Measurements from ENCODE around the gene DZIP1L.
"Not testable (repeated sequence)": the region's sequence is repeated elsewhere in the genome, so short reads cannot be mapped to it uniquely, and the experiment has no call there.

The DZIP1L gene

GRCh38 chr3:138114988-138115971 lies at the start of gene DZIP1L:
Gene DZIP1L (minus strand): TSS chr3:138115608. CDS start chr3:138103971, 11,637 bp downstream.
- DNase-seq = peak; percentile 39

- no peak for DNase-seq
These were observed 49.7 kb upstream of the DZIP1L start for GRCh38 chr3:138165061-138165460.

- DNase-seq = no peak
These were observed 42.3 kb upstream of the DZIP1L start for GRCh38 chr3:138157743-138158142.

- DNase-seq = no peak
These were observed 39.1 kb upstream of the DZIP1L start for GRCh38 chr3:138154534-138154933.

- DNase-seq = no peak
These were observed 33.1 kb upstream of the DZIP1L start for GRCh38 chr3:138148503-138148902.

GRCh38 chr3:138142181-138142580 lies 26.8 kb upstream of the DZIP1L start:
- DNase-seq = not testable (repeated sequence)

- DNase-seq = no peak
These were observed 25.5 kb upstream of the DZIP1L start for GRCh38 chr3:138140940-138141339.

- DNase-seq = no peak
These were observed 24.3 kb upstream of the DZIP1L start for GRCh38 chr3:138139691-138140090.

GRCh38 chr3:138137861-138138260 lies 22.5 kb upstream of the DZIP1L start:
- no peak for DNase-seq

- no peak for DNase-seq
These were observed 20.8 kb upstream of the DZIP1L start for GRCh38 chr3:138136201-138136600.

- no peak for DNase-seq
These were observed 20.4 kb upstream of the DZIP1L start for GRCh38 chr3:138135833-138136194.

- no peak for DNase-seq
These were observed 19.9 kb upstream of the DZIP1L start for GRCh38 chr3:138135146-138135832.

GRCh38 chr3:138132239-138132638 lies 16.8 kb upstream of the DZIP1L start, which contains the start of gene A4GNT:
Gene A4GNT (minus strand): TSS chr3:138132390. CDS start chr3:138131256, 1,134 bp downstream.
- no peak for DNase-seq

GRCh38 chr3:138127636-138128365 lies 12.4 kb upstream of the DZIP1L start:
- DNase-seq = no peak

- DNase-seq = no peak
These were observed 10.3 kb upstream of the DZIP1L start for GRCh38 chr3:138125548-138126221.

GRCh38 chr3:138124706-138125355 lies 9.4 kb upstream of the DZIP1L start:
- DNase-seq = no peak

GRCh38 chr3:138124188-138124587 lies 8.8 kb upstream of the DZIP1L start:
- no peak for DNase-seq

- DNase-seq = no peak
These were observed 4.0 kb upstream of the DZIP1L start for GRCh38 chr3:138119423-138119766.

- DNase-seq = peak; percentile 68
These were observed 3.4 kb upstream of the DZIP1L start for GRCh38 chr3:138118612-138119422.

- no peak for DNase-seq
These were observed 933 bp downstream of the DZIP1L start for GRCh38 chr3:138114431-138114918.

GRCh38 chr3:138113326-138113725 lies 2.1 kb downstream of the DZIP1L start:
- DNase-seq = no peak

All from activated CD4-positive, alpha-beta T cell treated with anti-CD3 and anti-CD28 coated beads, Interleukin-2, Interleukin-6, amounts not matched to agents 100 ng/mL and 50 ng/mL, durations not matched to agents 16 hours and 8 hours (primary cell).